ENCODE measurements around the gene LRP8. TPM values are rescaled to one million over a fixed set of nuclear protein-coding genes. Genes with fewer than 3 reads are reported as not detected.

The LRP8 gene
- total and polyA plus RNA-seq, 8 donors: 6.8 to 36.6 (median 9.3) TPM

- ATAC-seq (no peak), DNase-seq (peak in 2 of 4 donors; percentile 49 to 72)
- Histone ChIP-seq H3K27ac (no peak overlapping the region), H3K36me3 (no peaks in the 10 kb centered on the region), H3K27me3 (peaks cover 0 to 33% of the 10 kb centered on the region in 2 donors), H3K4me1 (peaks cover 8 to 24% of the 10 kb centered on the region in 2 donors), H3K9me3 (no peaks in the 10 kb centered on the region), H3K4me3 (no peak overlapping the region)
- intact Hi-C loops (cut with DNase I): no loop called here
- TF ChIP-seq CTCF (IDR thresholded peaks at IDR 0.05): no peak
These were observed 2.9 kb upstream of the LRP8 start for GRCh38 chr1:53330819-53331218.

- Histone ChIP-seq H3K4me3 (peak overlapping the region; percentile 17 to 28), H3K27me3 (peaks cover 0 to 38% of the 10 kb centered on the region in 2 donors), H3K27ac (no peak overlapping the region), H3K4me1 (peaks cover 15 to 36% of the 10 kb centered on the region in 2 donors), H3K9me3 (no peaks in the 10 kb centered on the region), H3K36me3 (peaks cover 0 to 6% of the 10 kb centered on the region in 2 donors)
- ATAC-seq (no peak), DNase-seq (peak in 2 of 4 donors; percentile 32 to 61)
- intact Hi-C loops (cut with DNase I): no loop called here
- TF ChIP-seq CTCF (IDR thresholded peaks at IDR 0.05): no peak
These were observed 950 bp upstream of the LRP8 start for GRCh38 chr1:53328541-53329499.

GRCh38 chr1:53327182-53327913 is 522 bp downstream of the LRP8 start:
- ATAC-seq (no peak), DNase-seq (peak in 3 of 4 donors; percentile 35 to 87 (median 47))
- H3K27ac ChIP-seq: peak overlapping the region in 1 of 2 donors; percentile 86
- H3K9me3 ChIP-seq: no peaks in the 10 kb centered on the region
- TF ChIP-seq CTCF (IDR thresholded peaks at IDR 0.05): no peak
- peaks cover 0 to 9% of the 10 kb centered on the region in 2 donors for H3K36me3 ChIP-seq
- H3K4me3 ChIP-seq: peak overlapping the region; percentile 60 to 76
- intact Hi-C loops (cut with DNase I): no loop called here
- peaks cover 15 to 36% of the 10 kb centered on the region in 2 donors for H3K4me1 ChIP-seq
- H3K27me3 ChIP-seq: peaks cover 0 to 38% of the 10 kb centered on the region in 2 donors

- Histone ChIP-seq H3K4me1 (peaks cover 15 to 36% of the 10 kb centered on the region in 2 donors), H3K9me3 (no peaks in the 10 kb centered on the region), H3K27ac (peak overlapping the region in 1 of 2 donors; percentile 86), H3K27me3 (peaks cover 0 to 38% of the 10 kb centered on the region in 2 donors), H3K4me3 (peak overlapping the region; percentile 60 to 76), H3K36me3 (peaks cover 0 to 13% of the 10 kb centered on the region in 2 donors)
- TF ChIP-seq CTCF (IDR thresholded peaks at IDR 0.05): no peak
- ATAC-seq (peak; percentile 51), DNase-seq (peak in 1 of 4 donors; percentile 82)
- intact Hi-C loops (cut with DNase I): no loop called here
These were observed 1.2 kb downstream of the LRP8 start for GRCh38 chr1:53326598-53327181.
